Right cardiac atrium (tissue), 5 donors: ENCODE measurements around the gene TMEM247. TPM values are rescaled to one million over a fixed set of nuclear protein-coding genes. Genes with fewer than 3 reads are reported as not detected.

Source experiments
- ATAC-seq, 2 donors: fragments of 200-7000 bp; cut with Tn5 transposase; one replicate each; pipeline versions ENCODE4 v1.8.0 to v1.9.1; 2020; ENCODE audit warnings: moderate library complexity in 2 of 2, mild to moderate bottlenecking in 1 of 2
- DNase-seq, 3 donors: peaks; one replicate each; pipeline ENCODE4 v3.0.0-alpha.2; 2020
- H3K27ac ChIP-seq: one replicate; pipeline ENCODE4 v1.5.1; 2013; ENCODE audit warnings: mild to moderate bottlenecking, low read length, control low read depth, moderate library complexity
- H3K27me3 ChIP-seq: one replicate; pipeline ENCODE4 v1.6.1; 2013; ENCODE audit not compliant: control insufficient read depth, insufficient read depth
- H3K4me1 ChIP-seq: one replicate; pipeline ENCODE4 v1.6.1; 2013; ENCODE audit warnings: low read length; ENCODE audit not compliant: control insufficient read depth, insufficient read depth
- H3K4me3 ChIP-seq: one replicate; pipeline ENCODE4 v1.5.1; 2013; ENCODE audit warnings: low read length, control low read depth
- H3K9me3 ChIP-seq: one replicate; pipeline ENCODE4 v1.6.1; 2013; ENCODE audit warnings: low read length; ENCODE audit not compliant: control insufficient read depth
- WGBS: extraction: QIAGEN DNeasy Blood & Tissue Kit; methylation state at CpG from one replicate; pipeline ENCODE4 v1.1.7; 2013; 5-methylcytosine and 5-hydroxymethylcytosine counted together
- intact Hi-C, 4 donors: fragments of 100-400 bp; cut with DNase I; formaldehyde crosslinking; loops; one replicate each; pipeline versions ENCODE4 v1.11.0 to v1.14.0; 2022 to 2023
- polyA plus RNA-seq: library from polyadenylated mRNA; stranded (reverse); fragments of 200-250 nt; gene quantifications from one replicate; pipeline ENCODE4 v1.2.3, GENCODE V29; 2013
- total RNA-seq, 4 donors: library from RNA; stranded (reverse); fragmentation: NEBNext Ultra II Directional; extraction: Animal tissue kit (Norgen Biotek cat#: 25700); gene quantifications; one replicate each; pipeline ENCODE4 v1.2.1, GENCODE V29; 2021
- donor health status: healthy with polysubstance abuse.
- donor health status: DM: no; HTN: yes; CAD: no.
- donor health status: DM: no; HTN: no; CAD: no.
- donor health status: DM: no; HTN: yes; CAD: no; lungs with severe emphysema.
- donor health status: DM: yes; HTN: yes; CAD: no.

TMEM247 gene
- total and polyA plus RNA-seq, 5 donors, result not detected

- Histone ChIP-seq H3K9me3 (no peaks in the 10 kb centered on the region), H3K4me1 (no peaks in the 10 kb centered on the region), H3K27me3 (no peaks in the 10 kb centered on the region), H3K27ac (no peak overlapping the region), H3K4me3 (no peak overlapping the region)
- WGBS, result 94% methylated on average over 7 of the region's 7 CpGs
- DNase-seq (no peak), ATAC-seq (no peak)
- intact Hi-C loops, result no loop called here
Observed at GRCh38 chr2:46441838-46442712, 37.3 kb upstream of the TMEM247 start.

DNA sequence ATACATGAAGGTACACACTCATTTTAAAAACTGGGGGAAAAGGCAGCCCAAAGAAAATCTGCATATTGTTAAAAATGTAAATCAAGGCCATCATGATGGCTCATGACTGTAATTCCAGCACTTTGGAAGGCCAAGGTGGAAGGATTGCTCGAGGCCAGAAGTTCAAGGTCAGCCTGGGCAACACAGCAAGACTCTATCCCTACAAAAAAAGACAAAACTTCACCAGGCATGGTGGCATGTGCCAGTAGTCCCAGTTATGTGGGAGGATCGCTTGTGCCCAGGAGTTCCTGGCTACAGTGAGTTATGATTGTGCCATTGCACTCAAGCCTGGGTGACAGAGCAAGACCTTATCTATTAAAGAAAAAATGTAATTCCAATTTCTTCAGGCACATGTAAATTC lies 34.6 kb upstream of the TMEM247 start:
- WGBS, result 83% methylated on average over 2 of the region's 2 CpGs
- Histone ChIP-seq H3K27me3 (no peaks in the 10 kb centered on the region), H3K27ac (no peak overlapping the region), H3K4me1 (no peaks in the 10 kb centered on the region), H3K9me3 (no peaks in the 10 kb centered on the region), H3K4me3 (no peak overlapping the region)
- intact Hi-C loops, result no loop called here
- DNase-seq, result no peak
- no peak for ATAC-seq

GRCh38 chr2:46445556-46445955 lies 33.8 kb upstream of the TMEM247 start:
- H3K27me3 ChIP-seq, result no peaks in the 10 kb centered on the region
- no peak overlapping the region for H3K27ac ChIP-seq
- intact Hi-C loops, result no loop called here
- no peak for ATAC-seq
- no peaks in the 10 kb centered on the region for H3K4me1 ChIP-seq
- no peak overlapping the region for H3K4me3 ChIP-seq
- no peaks in the 10 kb centered on the region for H3K9me3 ChIP-seq
- DNase-seq, result no peak

DNA sequence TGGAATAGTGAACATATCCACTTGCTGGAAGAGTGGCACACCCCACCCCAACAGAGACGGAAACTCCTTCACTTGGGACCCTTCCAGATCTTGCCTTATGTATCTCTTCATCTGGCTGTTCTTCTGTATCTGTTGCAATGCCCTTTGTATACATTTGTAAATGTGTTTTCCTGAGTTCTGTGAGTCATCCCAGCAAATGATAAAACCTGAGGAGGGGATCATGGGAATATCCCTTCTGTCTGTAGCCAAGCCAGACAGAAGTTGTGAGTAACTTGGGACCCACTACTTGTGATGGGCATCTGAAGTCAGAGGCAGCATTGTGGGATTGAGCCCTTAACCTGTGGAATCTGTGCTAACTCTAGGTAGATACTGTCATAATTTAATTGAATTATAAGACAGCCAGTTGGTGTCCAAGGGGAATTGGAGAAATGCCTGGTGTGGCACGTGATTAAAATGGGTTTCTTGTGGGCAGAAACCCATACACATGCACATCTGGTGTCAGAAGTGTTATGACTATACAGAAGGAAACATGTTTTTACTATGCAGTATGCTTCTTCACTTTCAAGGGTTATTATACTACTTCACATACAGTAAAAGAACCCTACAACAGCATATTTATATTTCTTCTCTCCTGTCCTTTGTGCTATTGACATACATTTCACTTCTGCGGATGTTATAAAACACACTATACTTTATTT lies 32.3 kb upstream of the TMEM247 start:
- 88% methylated on average over 3 of the region's 3 CpGs for WGBS
- no peak for ATAC-seq
- intact Hi-C loops, result no loop called here
- Histone ChIP-seq H3K4me1 (no peaks in the 10 kb centered on the region), H3K9me3 (no peaks in the 10 kb centered on the region), H3K4me3 (no peak overlapping the region), H3K27me3 (no peaks in the 10 kb centered on the region), H3K27ac (no peak overlapping the region)
- no peak for DNase-seq

- ATAC-seq, result no peak
- H3K27me3 ChIP-seq, result no peaks in the 10 kb centered on the region
- H3K4me1 ChIP-seq, result no peaks in the 10 kb centered on the region
- no peaks in the 10 kb centered on the region for H3K9me3 ChIP-seq
- H3K4me3 ChIP-seq, result no peak overlapping the region
- intact Hi-C loops, result no loop called here
- 92% methylated on average over 2 of the region's 2 CpGs for WGBS
- no peak overlapping the region for H3K27ac ChIP-seq
- DNase-seq, result no peak
Observed at GRCh38 chr2:46447649-46448048, 31.7 kb upstream of the TMEM247 start.

- no peak overlapping the region for H3K27ac ChIP-seq
- H3K9me3 ChIP-seq, result no peaks in the 10 kb centered on the region
- H3K4me1 ChIP-seq, result no peaks in the 10 kb centered on the region
- H3K27me3 ChIP-seq, result no peaks in the 10 kb centered on the region
- DNase-seq (no peak), ATAC-seq (no peak)
- intact Hi-C loops, result no loop called here
- no peak overlapping the region for H3K4me3 ChIP-seq
- 95% methylated on average over 6 of the region's 6 CpGs for WGBS
Observed at GRCh38 chr2:46448111-46448510, 31.3 kb upstream of the TMEM247 start.

DNA sequence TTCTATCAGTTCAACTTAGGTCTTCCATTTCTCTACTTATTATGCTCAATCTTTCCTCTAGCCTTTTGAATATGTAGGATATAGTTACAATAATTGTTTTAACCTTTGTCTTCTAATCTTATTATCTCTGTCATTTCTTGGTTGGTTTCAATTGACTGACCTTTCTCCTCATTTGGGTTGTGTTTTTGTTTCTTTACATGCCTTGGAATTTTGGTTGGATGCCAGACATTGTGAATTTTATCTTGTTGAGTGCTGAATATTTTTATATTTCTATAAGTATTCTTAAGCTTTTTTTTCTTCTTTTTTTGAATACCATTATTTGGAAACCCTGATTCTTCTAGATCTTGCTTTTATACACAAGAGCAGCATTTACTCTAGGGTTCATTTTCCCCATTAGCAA lies 30.7 kb upstream of the TMEM247 start:
- H3K9me3 ChIP-seq, result no peaks in the 10 kb centered on the region
- no peaks in the 10 kb centered on the region for H3K27me3 ChIP-seq
- H3K27ac ChIP-seq, result no peak overlapping the region
- DNase-seq, result no peak
- H3K4me3 ChIP-seq, result no peak overlapping the region
- intact Hi-C loops, result no loop called here
- no peaks in the 10 kb centered on the region for H3K4me1 ChIP-seq
- ATAC-seq, result no peak

DNA sequence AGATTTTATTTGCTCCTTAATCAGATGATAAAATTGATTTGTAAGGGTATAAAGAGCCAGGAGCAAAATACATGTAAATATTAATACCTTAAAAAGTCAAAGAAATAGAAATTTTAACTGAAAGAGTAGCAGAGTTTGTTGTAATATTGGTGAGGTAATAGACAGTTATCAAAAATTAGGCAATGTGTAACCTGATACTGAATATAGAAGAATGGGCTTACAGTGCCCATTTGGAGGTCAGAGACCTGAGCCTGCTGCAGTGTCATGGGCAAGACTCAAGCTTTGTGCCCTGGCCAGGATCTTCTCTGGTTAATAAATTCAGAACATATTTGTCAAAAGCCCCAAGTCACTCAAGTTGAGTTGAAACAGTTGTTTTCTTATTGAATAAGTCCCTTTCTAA lies 29.7 kb upstream of the TMEM247 start:
- no peak overlapping the region for H3K27ac ChIP-seq
- no peaks in the 10 kb centered on the region for H3K9me3 ChIP-seq
- no peaks in the 10 kb centered on the region for H3K27me3 ChIP-seq
- no peak overlapping the region for H3K4me3 ChIP-seq
- intact Hi-C loops, result no loop called here
- no peaks in the 10 kb centered on the region for H3K4me1 ChIP-seq
- no peak for ATAC-seq
- no peak for DNase-seq

DNA sequence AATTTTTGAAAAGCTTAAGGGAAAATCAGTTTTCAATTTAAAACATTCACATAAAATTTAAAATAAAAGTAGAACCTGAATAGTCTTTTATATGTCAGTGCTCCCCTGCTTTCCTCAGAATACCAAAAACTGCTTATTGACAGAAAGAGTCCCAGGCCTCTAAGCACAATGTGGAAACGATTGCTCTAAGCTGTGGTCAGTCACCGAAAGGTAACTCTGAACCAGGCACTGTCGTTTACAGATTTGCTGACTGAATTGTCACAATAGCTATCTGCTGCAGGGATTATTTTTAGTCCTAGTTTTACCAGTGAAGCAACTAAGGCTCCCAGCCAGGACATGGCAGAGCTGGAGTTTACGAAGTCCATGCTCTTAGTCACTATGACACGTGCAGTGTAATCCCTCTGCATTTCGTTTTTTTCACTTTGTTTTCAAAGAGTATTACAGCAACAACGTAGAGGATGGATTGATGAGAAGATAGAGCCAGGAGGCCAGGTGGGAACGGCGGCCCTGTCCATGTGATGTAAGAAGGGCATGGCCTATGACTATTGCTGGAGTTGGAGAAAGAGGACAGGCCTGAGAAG lies 28.1 kb upstream of the TMEM247 start:
- no peak overlapping the region for H3K27ac ChIP-seq
- no peak overlapping the region for H3K4me3 ChIP-seq
- ATAC-seq (peak; percentile 52 to 67), DNase-seq (peak in 2 of 3 donors; percentile 52 to 62)
- no peaks in the 10 kb centered on the region for H3K27me3 ChIP-seq
- H3K4me1 ChIP-seq, result no peaks in the 10 kb centered on the region
- 60% methylated on average over 9 of the region's 9 CpGs for WGBS
- intact Hi-C loops, result no loop called here
- no peaks in the 10 kb centered on the region for H3K9me3 ChIP-seq

DNA sequence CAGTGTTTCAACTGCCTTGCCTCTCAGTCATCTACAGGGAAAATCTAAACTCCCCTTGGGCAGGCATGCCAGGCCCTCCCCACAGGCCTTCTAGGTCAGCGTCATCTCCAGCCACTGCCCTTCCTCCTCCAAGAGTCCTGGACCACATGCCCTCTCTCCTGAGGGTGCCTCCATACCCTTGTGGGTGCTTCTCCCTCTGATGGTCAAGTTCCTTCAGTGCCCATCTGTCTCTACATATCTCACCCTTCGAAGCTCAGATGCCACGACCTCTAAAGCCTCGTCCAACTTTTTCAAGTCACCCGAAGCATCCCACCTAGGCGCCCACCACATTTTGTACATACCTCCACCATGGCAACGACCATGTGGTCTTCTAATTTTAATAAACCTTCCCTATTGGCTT lies 22.6 kb upstream of the TMEM247 start:
- DNase-seq, result no peak
- no peak for ATAC-seq
- H3K9me3 ChIP-seq, result no peaks in the 10 kb centered on the region
- H3K4me1 ChIP-seq, result peaks cover 16% of the 10 kb centered on the region
- WGBS, result 96% methylated on average over 7 of the region's 7 CpGs
- no peak overlapping the region for H3K27ac ChIP-seq
- no peaks in the 10 kb centered on the region for H3K27me3 ChIP-seq
- H3K4me3 ChIP-seq, result no peak overlapping the region
- intact Hi-C loops, result no loop called here

- intact Hi-C loops, result no loop called here
- 65% methylated on average over 9 of the region's 9 CpGs for WGBS
- DNase-seq, result peak in 2 of 3 donors; percentile 60 to 73
- Histone ChIP-seq H3K9me3 (no peaks in the 10 kb centered on the region), H3K27ac (peak overlapping the region; percentile 74), H3K4me1 (peaks cover 16% of the 10 kb centered on the region), H3K4me3 (no peak overlapping the region), H3K27me3 (no peaks in the 10 kb centered on the region)
- peak; percentile 4 to 42 for ATAC-seq
Observed at GRCh38 chr2:46458763-46459500, 20.4 kb upstream of the TMEM247 start.
